ACC112 (cell line): ENCODE data around the gene EID1.
A peak's percentile ranks its signal among the peaks of the same experiment; 100 is the strongest.

Experiments used
- H2AFZ ChIP-seq: fragments of 200-600 bp; sonication (generic); one replicate; pipeline ENCODE4 v1.6.0; 2017; ENCODE audit warnings: antibody characterized with exemption, low read length; ENCODE audit not compliant: unreplicated experiment
- H3K27ac ChIP-seq: fragments of 200-600 bp; sonication (generic); 2 replicates; pipeline ENCODE4 v1.5.1; 2014; ENCODE audit warnings: low read depth, mild to moderate bottlenecking, antibody characterized with exemption, low read length, moderate library complexity
- H3K27me3 ChIP-seq: fragments of 200-600 bp; sonication (generic); 2 replicates; pipeline ENCODE4 v1.6.1; 2014; ENCODE audit warnings: mild to moderate bottlenecking, antibody characterized with exemption, low read length, moderate library complexity, mixed read lengths; ENCODE audit not compliant: insufficient read depth
- H3K36me3 ChIP-seq: fragments of 200-600 bp; sonication (generic); 2 replicates; pipeline ENCODE4 v1.6.1; 2016; ENCODE audit warnings: mild to moderate bottlenecking, antibody characterized with exemption, low read length, moderate library complexity, mixed read lengths; ENCODE audit not compliant: insufficient read depth
- H3K4me1 ChIP-seq: fragments of 200-600 bp; sonication (generic); one replicate; pipeline ENCODE4 v1.6.1; 2016; ENCODE audit warnings: low read length, mixed read lengths; ENCODE audit not compliant: insufficient read depth, unreplicated experiment, control insufficient read depth
- H3K4me3 ChIP-seq: fragments of 200-600 bp; sonication (generic); 2 replicates; pipeline ENCODE4 v1.5.1; 2014; ENCODE audit warnings: mild to moderate bottlenecking, low read depth, low read length
- H3K79me2 ChIP-seq: fragments of 200-600 bp; sonication (generic); one replicate; pipeline ENCODE4 v1.6.0; 2016; ENCODE audit warnings: low read length; ENCODE audit not compliant: control insufficient read depth, unreplicated experiment, insufficient read depth

EID1 gene

DNA sequence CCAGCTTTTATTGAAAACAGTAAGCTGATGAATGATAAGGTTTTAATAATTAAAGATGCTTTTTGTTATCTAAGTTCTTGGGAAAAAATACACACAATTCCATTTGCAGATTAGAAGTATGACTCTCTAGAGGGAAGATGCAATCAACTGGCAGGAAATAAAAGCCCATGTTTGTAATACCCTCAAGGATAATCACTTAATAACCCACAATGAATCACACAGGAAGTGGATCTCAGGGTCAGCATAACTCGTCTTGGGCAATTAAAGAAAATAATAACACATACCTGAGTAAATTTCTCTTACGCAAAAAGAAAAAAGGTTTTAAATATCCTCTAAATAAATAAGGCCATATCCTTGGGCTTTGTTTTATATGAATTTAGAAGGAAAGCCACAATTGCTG, 9.4 kb upstream of the EID1 start:
- Histone ChIP-seq H3K27ac (peak overlapping the region; percentile 53), H3K36me3 (no peaks in the 10 kb centered on the region), H2AFZ (no peak overlapping the region), H3K4me3 (no peak overlapping the region), H3K79me2 (no peaks in the 10 kb centered on the region), H3K4me1 (peaks cover 42% of the 10 kb centered on the region), H3K27me3 (no peaks in the 10 kb centered on the region)

DNA sequence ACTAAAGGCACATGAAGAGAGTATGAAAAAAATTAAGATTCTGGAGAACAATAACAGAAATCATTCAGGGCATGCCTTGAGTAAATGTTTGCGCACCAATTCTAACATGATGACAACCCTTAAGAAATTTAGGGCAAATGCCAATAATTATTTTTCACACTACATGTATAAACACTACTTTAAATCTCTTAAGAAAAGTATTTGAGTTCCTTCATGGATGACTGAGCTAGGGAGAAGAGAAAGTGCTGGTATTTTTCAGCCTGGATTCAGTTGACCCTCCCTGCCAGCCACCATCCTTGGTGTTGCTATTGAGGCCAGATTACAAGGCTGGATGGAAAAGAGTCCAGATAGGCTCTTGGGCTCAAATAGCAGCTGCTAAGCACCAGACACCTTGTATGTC, 8.0 kb upstream of the EID1 start:
- H2AFZ ChIP-seq, result no peak overlapping the region
- H3K79me2 ChIP-seq, result no peaks in the 10 kb centered on the region
- no peak overlapping the region for H3K27ac ChIP-seq
- no peak overlapping the region for H3K4me3 ChIP-seq
- H3K27me3 ChIP-seq, result no peaks in the 10 kb centered on the region
- peaks cover 40% of the 10 kb centered on the region for H3K4me1 ChIP-seq
- H3K36me3 ChIP-seq, result no peaks in the 10 kb centered on the region

DNA sequence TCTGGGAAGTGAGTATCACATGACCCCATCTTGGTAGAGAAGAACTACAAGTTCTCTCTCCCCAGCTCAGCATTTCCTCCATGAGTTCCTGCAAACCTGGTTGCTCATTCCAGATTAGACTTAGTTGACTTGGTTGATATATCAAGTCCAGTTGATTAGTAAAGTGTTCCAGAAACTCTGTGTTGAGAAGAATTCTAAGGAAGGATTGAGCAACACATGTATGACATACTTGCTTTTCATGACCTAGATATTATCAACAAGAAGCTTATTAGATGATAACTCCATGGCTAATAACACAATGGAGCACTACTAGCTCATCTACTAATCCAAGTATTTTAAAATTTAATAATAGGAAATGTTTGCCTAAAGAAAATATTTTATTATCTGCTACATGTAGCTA, 6.4 kb upstream of the EID1 start:
- H3K79me2 ChIP-seq, result no peaks in the 10 kb centered on the region

DNA sequence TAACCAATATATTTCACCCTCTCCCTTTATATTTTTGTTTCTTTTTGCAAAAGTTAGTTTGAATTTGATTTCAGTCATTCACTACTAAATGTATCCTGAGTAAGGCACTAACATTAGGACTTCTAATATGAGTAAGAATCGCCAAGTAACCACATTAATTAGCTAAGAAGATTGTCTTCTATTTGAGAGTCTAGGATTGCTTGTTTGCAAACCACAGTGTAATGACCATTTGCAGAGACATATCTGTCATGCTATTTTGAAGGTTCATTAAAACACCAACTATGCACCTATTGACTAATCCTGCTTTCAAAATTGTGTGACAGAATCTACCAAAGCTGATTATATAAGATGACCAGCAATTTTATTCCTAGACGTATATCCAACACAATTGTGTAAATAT, 5.3 kb upstream of the EID1 start:
- no peak overlapping the region for H2AFZ ChIP-seq
- no peaks in the 10 kb centered on the region for H3K79me2 ChIP-seq
- H3K27me3 ChIP-seq, result no peaks in the 10 kb centered on the region
- no peak overlapping the region for H3K27ac ChIP-seq
- no peaks in the 10 kb centered on the region for H3K36me3 ChIP-seq
- peaks cover 16% of the 10 kb centered on the region for H3K4me1 ChIP-seq
- H3K4me3 ChIP-seq, result no peak overlapping the region

More for the DNA sequence above, 6.4 kb upstream of the EID1 start:
- Histone ChIP-seq H3K4me3 (no peak overlapping the region), H3K36me3 (no peaks in the 10 kb centered on the region), H3K4me1 (peaks cover 24% of the 10 kb centered on the region), H3K27me3 (no peaks in the 10 kb centered on the region), H2AFZ (no peak overlapping the region), H3K27ac (no peak overlapping the region)

DNA sequence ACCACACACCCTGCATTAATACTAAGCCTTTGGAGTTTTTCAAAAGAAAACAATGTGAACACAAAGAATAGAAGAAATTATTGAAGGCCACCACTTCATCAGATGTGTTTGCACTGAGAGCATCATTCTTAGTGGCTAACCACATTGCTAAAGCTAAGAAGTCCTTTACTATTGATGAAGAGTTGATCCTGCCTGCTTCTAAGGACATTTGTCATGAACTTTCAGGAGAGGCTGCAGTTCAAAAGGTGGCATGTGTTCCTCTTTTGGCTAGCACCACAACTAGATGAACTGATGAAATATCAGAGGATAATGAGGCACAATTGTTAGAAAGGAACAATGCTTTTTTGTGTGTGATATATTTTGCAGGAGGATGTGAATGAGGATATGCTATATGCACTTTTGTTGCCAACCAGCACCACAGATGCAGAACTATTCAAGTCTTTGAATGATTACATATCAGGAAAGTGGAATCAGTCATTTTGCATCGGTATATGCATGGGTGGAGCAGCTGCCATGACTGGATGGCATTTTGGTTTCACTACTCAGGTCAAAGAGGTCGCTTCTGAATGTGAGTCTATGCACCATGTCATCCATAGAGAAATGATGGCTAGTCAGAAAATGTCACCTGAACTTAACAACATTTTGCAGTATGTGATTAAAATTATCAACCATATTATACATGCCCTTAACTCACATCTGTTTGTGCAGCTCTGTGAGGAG, 2.5 kb upstream of the EID1 start:
- Histone ChIP-seq H3K27ac (no peak overlapping the region), H3K4me1 (peaks cover 15% of the 10 kb centered on the region), H2AFZ (no peak overlapping the region), H3K4me3 (no peak overlapping the region), H3K79me2 (peaks cover 24% of the 10 kb centered on the region), H3K36me3 (no peaks in the 10 kb centered on the region), H3K27me3 (no peaks in the 10 kb centered on the region)

DNA sequence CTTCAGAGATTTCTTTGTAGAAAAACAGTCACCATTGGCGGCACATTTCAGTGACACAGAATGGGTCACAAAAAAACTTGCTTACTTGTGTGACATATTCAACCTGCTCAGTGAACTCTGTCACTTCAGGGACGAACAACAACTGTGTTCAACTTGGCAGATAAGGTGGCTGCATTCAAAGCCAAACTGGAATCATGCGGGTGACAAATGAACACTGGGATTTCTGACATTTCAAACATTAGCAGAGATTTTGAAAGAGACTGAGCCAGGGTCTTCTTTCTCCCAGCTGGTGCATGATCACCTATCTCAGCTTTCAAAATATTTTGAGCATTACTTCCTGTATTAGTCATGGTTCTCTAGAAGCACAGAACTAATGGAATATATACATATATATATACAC, 1.9 kb upstream of the EID1 start:
- peaks cover 26% of the 10 kb centered on the region for H3K79me2 ChIP-seq
- H2AFZ ChIP-seq, result no peak overlapping the region
- H3K27ac ChIP-seq, result no peak overlapping the region
- peaks cover 16% of the 10 kb centered on the region for H3K4me1 ChIP-seq
- no peaks in the 10 kb centered on the region for H3K27me3 ChIP-seq
- H3K4me3 ChIP-seq, result no peak overlapping the region
- no peaks in the 10 kb centered on the region for H3K36me3 ChIP-seq

DNA sequence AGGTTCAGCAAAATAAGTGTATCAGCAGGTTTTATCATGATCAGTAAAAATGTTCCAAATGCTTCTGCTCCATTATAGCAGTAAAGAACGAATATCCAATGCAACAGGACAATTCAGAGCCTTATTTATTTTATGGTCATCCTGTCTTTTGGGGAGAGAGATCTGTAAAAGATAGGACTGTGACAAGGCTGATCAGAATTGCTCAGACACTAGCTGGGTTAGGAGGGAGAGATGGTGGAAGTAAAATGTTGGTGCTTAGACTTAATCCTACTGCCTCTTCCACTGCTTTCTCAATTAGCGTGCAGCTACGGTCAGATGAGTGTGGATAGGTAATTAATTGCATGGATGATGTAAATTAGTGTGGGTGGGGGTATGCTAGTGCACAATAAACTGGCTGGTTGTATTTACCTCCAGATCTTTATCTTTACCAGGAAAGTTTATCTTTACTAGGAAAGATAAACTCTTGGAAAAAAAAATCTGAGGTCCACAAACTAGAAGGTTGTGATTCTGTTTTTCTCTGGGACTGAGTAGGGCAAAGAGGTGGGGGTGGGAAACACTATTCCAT, 2.2 kb downstream of the EID1 start:
- H3K4me3 ChIP-seq, result peak overlapping the region; percentile 89
- no peaks in the 10 kb centered on the region for H3K36me3 ChIP-seq
- H3K79me2 ChIP-seq, result peaks cover 26% of the 10 kb centered on the region
- H3K4me1 ChIP-seq, result peaks cover 16% of the 10 kb centered on the region
- no peaks in the 10 kb centered on the region for H3K27me3 ChIP-seq
- no peak overlapping the region for H3K27ac ChIP-seq
- no peak overlapping the region for H2AFZ ChIP-seq

DNA sequence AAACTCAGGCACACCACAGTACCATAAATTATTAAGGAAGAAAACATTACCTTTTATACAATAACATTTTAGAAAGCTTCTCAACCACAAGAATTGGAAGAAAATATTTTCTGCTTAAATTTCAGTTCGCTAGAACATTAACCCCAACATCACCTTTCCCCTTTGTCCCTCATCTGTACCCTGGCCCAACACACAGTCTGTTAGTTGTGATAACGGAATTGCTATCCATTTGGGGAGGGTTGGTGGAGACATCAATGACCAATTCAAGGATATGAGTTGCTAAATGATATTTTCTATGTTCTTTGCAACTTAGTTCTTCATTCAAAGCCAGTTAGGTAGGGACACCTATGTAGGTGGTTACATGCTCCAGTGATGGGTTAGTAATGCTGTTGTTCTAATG, 5.8 kb downstream of the EID1 start:
- H2AFZ ChIP-seq, result no peak overlapping the region
- no peak overlapping the region for H3K4me3 ChIP-seq
- peaks cover 18% of the 10 kb centered on the region for H3K79me2 ChIP-seq
- H3K27me3 ChIP-seq, result no peaks in the 10 kb centered on the region
- no peak overlapping the region for H3K27ac ChIP-seq
- no peaks in the 10 kb centered on the region for H3K36me3 ChIP-seq
- H3K4me1 ChIP-seq, result peaks cover 27% of the 10 kb centered on the region

DNA sequence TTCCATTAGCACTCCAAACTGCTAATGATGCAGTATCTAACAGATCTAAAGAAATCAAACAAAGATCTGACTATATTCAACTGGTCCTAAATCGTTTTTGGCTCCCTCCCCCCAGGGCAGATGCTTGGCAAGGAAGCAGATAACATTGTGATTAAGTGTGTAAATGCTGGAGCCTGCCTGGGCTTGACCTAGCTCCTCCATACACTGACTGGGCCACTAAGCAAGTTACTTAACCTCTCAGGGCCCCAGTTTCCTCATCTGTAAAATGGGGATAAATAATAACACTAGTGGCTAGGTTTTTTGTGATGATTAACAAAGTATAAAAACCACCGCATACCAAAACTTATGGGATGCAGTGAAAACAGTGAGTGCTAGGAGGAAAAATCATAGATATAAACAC, 9.2 kb downstream of the EID1 start:
- Histone ChIP-seq H3K27me3 (no peaks in the 10 kb centered on the region), H2AFZ (no peak overlapping the region), H3K4me3 (no peak overlapping the region)

DNA sequence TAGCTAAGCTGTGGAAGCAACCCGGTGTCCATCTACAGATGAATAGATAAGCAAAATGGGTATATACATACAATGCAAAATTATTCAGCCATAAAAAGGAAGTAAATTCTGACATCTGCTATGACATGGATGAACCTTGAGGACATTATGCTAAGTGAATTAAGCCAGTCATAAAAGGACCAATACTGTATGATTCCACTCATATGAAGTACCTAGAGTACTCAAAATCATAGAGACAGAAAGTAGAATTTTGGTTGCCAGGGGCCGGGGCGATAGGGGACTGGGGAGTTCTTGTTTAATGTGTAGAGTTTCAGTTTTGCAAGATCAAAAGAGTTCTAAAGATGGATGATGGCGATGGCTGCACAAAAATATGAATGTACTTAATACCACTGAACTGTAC, 10.3 kb downstream of the EID1 start:
- no peaks in the 10 kb centered on the region for H3K27me3 ChIP-seq
- H2AFZ ChIP-seq, result no peak overlapping the region
- H3K4me3 ChIP-seq, result no peak overlapping the region
- H3K4me1 ChIP-seq, result peaks cover 17% of the 10 kb centered on the region
- H3K27ac ChIP-seq, result no peak overlapping the region
- no peaks in the 10 kb centered on the region for H3K36me3 ChIP-seq
- no peaks in the 10 kb centered on the region for H3K79me2 ChIP-seq

More for the DNA sequence above, 9.2 kb downstream of the EID1 start:
- H3K27ac ChIP-seq, result no peak overlapping the region
- H3K36me3 ChIP-seq, result no peaks in the 10 kb centered on the region
- no peaks in the 10 kb centered on the region for H3K79me2 ChIP-seq
- peaks cover 17% of the 10 kb centered on the region for H3K4me1 ChIP-seq

DNA sequence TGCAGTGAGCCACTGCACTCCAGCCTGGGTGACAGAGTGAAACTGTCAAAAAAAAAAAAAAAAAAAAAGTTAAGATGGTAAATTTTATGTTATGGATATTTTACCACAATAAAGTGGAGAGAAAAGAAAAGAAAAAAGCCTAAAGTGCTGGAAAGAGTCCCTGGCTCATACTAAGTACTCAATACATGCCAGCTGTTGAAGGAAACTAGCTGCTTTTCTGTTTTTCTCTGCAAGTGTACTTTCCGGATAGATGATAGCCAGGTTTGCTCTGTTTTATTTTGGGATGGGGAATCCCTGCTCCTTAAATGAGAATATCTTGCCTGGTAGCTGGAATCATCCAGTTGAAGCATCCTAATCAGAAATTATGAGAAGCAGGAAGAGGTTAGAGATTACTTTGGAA, 10.9 kb downstream of the EID1 start:
- Histone ChIP-seq H3K27me3 (no peaks in the 10 kb centered on the region), H3K4me1 (peaks cover 17% of the 10 kb centered on the region), H3K4me3 (peak overlapping the region; percentile 9; the same call in 1 of the 2 replicates), H2AFZ (no peak overlapping the region), H3K79me2 (no peaks in the 10 kb centered on the region), H3K36me3 (no peaks in the 10 kb centered on the region), H3K27ac (peak overlapping the region; percentile 65)
